Calu3 (cell line): ENCODE data around the gene COMMD6. TPM values are rescaled to one million over a fixed set of nuclear protein-coding genes. Genes with fewer than 3 reads are reported as not detected.

Experiments
- BruUV-seq: library from RNA; stranded (reverse); fragments of 400-500 nt; replicated peaks from 2 replicates; lab custom pipeline; 2021; lab: Mats Ljungman, UMichigan
- CTCF ChIA-PET: fragments of 300-600 bp; sonication (Branson Sonifier 250); formaldehyde crosslinking; loops from one replicate; lab custom pipeline; 2022; ENCODE audit warnings: antibody characterized with exemption; lab: Charles Lee
- DNase-seq: peaks from one replicate; pipeline ENCODE4 v3.0.0; 2022
- H3K27ac Mint-ChIP-seq: one replicate; pipeline ENCODE4 v1.8.0; 2022; ENCODE audit warnings: mixed read lengths; ENCODE audit not compliant: unreplicated experiment
- H3K27me3 Mint-ChIP-seq: one replicate; pipeline ENCODE4 v1.8.0; 2022; ENCODE audit warnings: mixed read lengths; ENCODE audit not compliant: unreplicated experiment
- H3K36me3 Mint-ChIP-seq: one replicate; pipeline ENCODE4 v1.8.0; 2022; ENCODE audit warnings: mild to moderate bottlenecking, moderate library complexity, mixed read lengths; ENCODE audit not compliant: insufficient read depth, unreplicated experiment
- H3K4me1 Mint-ChIP-seq: one replicate; pipeline ENCODE4 v1.8.0; 2022; ENCODE audit warnings: mild to moderate bottlenecking, low read depth, mixed read lengths; ENCODE audit not compliant: unreplicated experiment
- H3K4me3 Mint-ChIP-seq: one replicate; pipeline ENCODE4 v1.8.0; 2022; ENCODE audit warnings: mild to moderate bottlenecking, low read depth, moderate library complexity, mixed read lengths; ENCODE audit not compliant: unreplicated experiment
- H3K9me3 Mint-ChIP-seq: one replicate; pipeline ENCODE4 v1.8.0; 2022; ENCODE audit warnings: low read depth, mixed read lengths; ENCODE audit not compliant: unreplicated experiment
- intact Hi-C: fragments of 100-400 bp; cut with micrococcal nuclease; formaldehyde crosslinking; loops from one replicate; pipeline ENCODE4 v1.10.0; 2022; ENCODE audit not compliant: unreplicated experiment
- total RNA-seq: library from RNA; stranded (reverse); gene quantifications from 2 replicates; pipeline ENCODE4 v1.2.3, GENCODE V29; 2022
- TF ChIP-seq, protein P1 (sequence below): fragments of 200-600 bp; IDR thresholded peaks from one replicate; pipeline ENCODE4 v1.8.0; 2022; ENCODE audit warnings: antibody characterized with exemption; ENCODE audit not compliant: unreplicated experiment

COMMD6 gene
- total RNA-seq, 1 experiment from 2014 or later = 38.2 TPM

GRCh38 chr13:75530549-75530961 lies 7.1 kb downstream of the COMMD6 start:
- intact Hi-C loops = no loop called here
- Mint-ChIP-seq H3K4me1 (no peaks in the 10 kb centered on the region), H3K36me3 (no peaks in the 10 kb centered on the region), H3K4me3 (no peak overlapping the region), H3K27ac (no peak overlapping the region), H3K9me3 (no peaks in the 10 kb centered on the region), H3K27me3 (no peaks in the 10 kb centered on the region)
- TF ChIP-seq, protein P1, sequence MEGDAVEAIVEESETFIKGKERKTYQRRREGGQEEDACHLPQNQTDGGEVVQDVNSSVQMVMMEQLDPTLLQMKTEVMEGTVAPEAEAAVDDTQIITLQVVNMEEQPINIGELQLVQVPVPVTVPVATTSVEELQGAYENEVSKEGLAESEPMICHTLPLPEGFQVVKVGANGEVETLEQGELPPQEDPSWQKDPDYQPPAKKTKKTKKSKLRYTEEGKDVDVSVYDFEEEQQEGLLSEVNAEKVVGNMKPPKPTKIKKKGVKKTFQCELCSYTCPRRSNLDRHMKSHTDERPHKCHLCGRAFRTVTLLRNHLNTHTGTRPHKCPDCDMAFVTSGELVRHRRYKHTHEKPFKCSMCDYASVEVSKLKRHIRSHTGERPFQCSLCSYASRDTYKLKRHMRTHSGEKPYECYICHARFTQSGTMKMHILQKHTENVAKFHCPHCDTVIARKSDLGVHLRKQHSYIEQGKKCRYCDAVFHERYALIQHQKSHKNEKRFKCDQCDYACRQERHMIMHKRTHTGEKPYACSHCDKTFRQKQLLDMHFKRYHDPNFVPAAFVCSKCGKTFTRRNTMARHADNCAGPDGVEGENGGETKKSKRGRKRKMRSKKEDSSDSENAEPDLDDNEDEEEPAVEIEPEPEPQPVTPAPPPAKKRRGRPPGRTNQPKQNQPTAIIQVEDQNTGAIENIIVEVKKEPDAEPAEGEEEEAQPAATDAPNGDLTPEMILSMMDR = no peak
- CTCF ChIA-PET = no interaction called here
- BruUV-seq = no TSS peak
- no peak for DNase-seq

DNA sequence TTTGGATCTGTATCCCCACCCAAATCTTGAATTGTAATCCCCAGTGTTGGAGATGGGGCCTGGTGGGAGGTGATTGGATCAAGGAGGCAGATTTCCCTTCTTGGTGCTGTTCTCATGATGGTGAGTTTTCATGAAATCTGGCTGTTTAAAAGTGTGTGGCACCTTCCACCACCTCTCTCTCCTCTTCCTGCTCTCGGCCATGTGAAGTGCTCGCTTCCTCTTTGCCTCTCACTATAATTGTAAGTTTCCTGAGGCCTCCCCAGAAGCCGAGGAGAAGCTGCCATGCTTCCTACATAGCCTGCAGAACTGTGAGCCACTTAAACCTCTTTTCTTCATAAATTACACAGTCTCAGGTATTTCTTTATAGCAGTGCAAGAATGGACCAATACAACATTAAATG lies 15.7 kb downstream of the COMMD6 start:
- no TSS peak for BruUV-seq
- Mint-ChIP-seq H3K9me3 (no peaks in the 10 kb centered on the region), H3K27me3 (no peaks in the 10 kb centered on the region), H3K36me3 (no peaks in the 10 kb centered on the region), H3K4me1 (no peaks in the 10 kb centered on the region), H3K27ac (no peak overlapping the region), H3K4me3 (no peak overlapping the region)
- CTCF ChIA-PET = no interaction called here
- TF ChIP-seq, protein P1 = no peak
- DNase-seq = no peak
- intact Hi-C loops = no loop called here

DNA sequence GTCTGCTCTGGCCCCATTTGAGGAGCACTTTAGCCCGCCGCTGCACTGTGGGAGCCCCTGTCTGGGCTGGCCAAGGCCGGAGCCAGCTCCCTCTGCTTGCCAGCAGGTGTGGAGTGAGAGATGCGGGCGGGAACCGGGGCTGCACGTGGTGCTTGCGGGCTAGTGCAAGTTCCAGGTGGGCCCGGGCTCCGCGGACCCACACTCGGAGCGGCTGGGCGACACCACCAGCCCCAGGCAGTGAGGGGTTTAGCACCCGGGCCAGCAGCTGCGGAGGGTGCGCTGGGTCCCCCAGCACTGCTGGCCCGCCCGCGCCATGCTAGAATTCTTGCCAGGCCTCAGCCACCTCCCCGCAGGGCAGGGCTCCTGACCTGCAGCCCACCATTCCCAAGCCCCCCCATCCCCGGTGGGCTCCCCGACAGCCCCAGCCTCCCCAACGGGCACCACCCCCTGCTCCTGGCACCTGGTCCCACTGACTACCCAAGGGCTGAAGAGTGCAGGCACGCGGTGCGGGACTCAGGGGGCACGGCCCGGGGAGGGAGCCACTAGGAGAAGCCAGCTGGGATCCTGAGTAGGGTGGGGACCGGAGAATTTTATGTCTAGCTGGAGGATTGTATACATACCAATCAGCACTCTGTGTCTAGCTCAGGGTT lies 19.1 kb downstream of the COMMD6 start:
- H3K4me1 Mint-ChIP-seq = no peaks in the 10 kb centered on the region
- H3K36me3 Mint-ChIP-seq = no peaks in the 10 kb centered on the region
- CTCF ChIA-PET = no interaction called here
- H3K4me3 Mint-ChIP-seq = no peak overlapping the region
- no peak overlapping the region for H3K27ac Mint-ChIP-seq
- no peak for DNase-seq
- H3K9me3 Mint-ChIP-seq = no peaks in the 10 kb centered on the region
- intact Hi-C loops = no loop called here
- no TSS peak for BruUV-seq
- TF ChIP-seq, protein P1 = no peak
- H3K27me3 Mint-ChIP-seq = no peaks in the 10 kb centered on the region

GRCh38 chr13:75514080-75514995 lies 23.3 kb downstream of the COMMD6 start:
- Mint-ChIP-seq H3K9me3 (no peaks in the 10 kb centered on the region), H3K4me3 (no peak overlapping the region), H3K27me3 (no peaks in the 10 kb centered on the region), H3K4me1 (no peaks in the 10 kb centered on the region), H3K36me3 (no peaks in the 10 kb centered on the region), H3K27ac (no peak overlapping the region)
- no peak for DNase-seq
- CTCF ChIA-PET = no interaction called here
- intact Hi-C loops = no loop called here
- BruUV-seq = no TSS peak
- TF ChIP-seq, protein P1 = no peak
